GM21825 (cell line): ENCODE data around the gene EFCAB12.
"Not testable (repeated sequence)": the region's sequence is repeated elsewhere in the genome, so short reads cannot be mapped to it uniquely, and the experiment has no call there.

ENCODE experiments used
- ATAC-seq: cut with Tn5 transposase; IDR thresholded peaks from one replicate; pipeline ENCODE4 v1.9.1; 2021; ENCODE audit warnings: mild to moderate bottlenecking, moderate library complexity; ENCODE audit not compliant: unreplicated experiment

The EFCAB12 gene

GRCh38 chr3:129371041-129371826 lies 57.2 kb downstream of the EFCAB12 start:
- ATAC-seq = no peak

- no peak for ATAC-seq
Measured at GRCh38 chr3:129370248-129370964, 58.0 kb downstream of the EFCAB12 start.

- no peak for ATAC-seq
Measured at GRCh38 chr3:129369711-129370110, 58.7 kb downstream of the EFCAB12 start.

- ATAC-seq = no peak
Measured at GRCh38 chr3:129367821-129368220, 60.6 kb downstream of the EFCAB12 start.

- no peak for ATAC-seq
Measured at GRCh38 chr3:129366312-129366831, 62.1 kb downstream of the EFCAB12 start.

- ATAC-seq = no peak
Measured at GRCh38 chr3:129365296-129366136, 62.9 kb downstream of the EFCAB12 start.

GRCh38 chr3:129364811-129365210 lies 63.6 kb downstream of the EFCAB12 start:
- not testable (repeated sequence) for ATAC-seq

GRCh38 chr3:129363356-129363755 lies 65.1 kb downstream of the EFCAB12 start:
- not testable (repeated sequence) for ATAC-seq

- ATAC-seq = no peak
Measured at GRCh38 chr3:129360705-129361460, 67.6 kb downstream of the EFCAB12 start.

GRCh38 chr3:129360171-129360611 lies 68.2 kb downstream of the EFCAB12 start:
- ATAC-seq = no peak

- no peak for ATAC-seq
Measured at GRCh38 chr3:129358772-129359371, 69.6 kb downstream of the EFCAB12 start.

GRCh38 chr3:129358177-129358771 lies 70.2 kb downstream of the EFCAB12 start:
- no peak for ATAC-seq

GRCh38 chr3:129357616-129358015 lies 70.8 kb downstream of the EFCAB12 start:
- ATAC-seq = no peak

GRCh38 chr3:129356756-129357425 lies 71.5 kb downstream of the EFCAB12 start:
- ATAC-seq = no peak

GRCh38 chr3:129353589-129353941 lies 74.9 kb downstream of the EFCAB12 start:
- no peak for ATAC-seq

GRCh38 chr3:129352650-129353588 lies 75.5 kb downstream of the EFCAB12 start:
- no peak for ATAC-seq

- ATAC-seq = no peak
Measured at GRCh38 chr3:129352045-129352444, 76.4 kb downstream of the EFCAB12 start.
